HepG2 (cell line): ENCODE results near the gene ENDOD1.

Experiments
- ATF7 ChIP-seq, 2 experiments: fragments of 450-650 bp in 1 of 2; sonication (generic) in 1 of 2; formaldehyde crosslinking in 1 of 2; IDR thresholded peaks; 2 replicates each; pipeline versions ENCODE4 v1.4.0 to v1.6.1; 2016 to 2020; ENCODE audit warnings: antibody characterized with exemption in 1 of 2, mild to moderate bottlenecking in 1 of 2, missing genetic modification reagents in 1 of 2
- CEBPG ChIP-seq: IDR thresholded peaks from 2 replicates; pipeline ENCODE4 v1.6.1; 2016
- GABPA ChIP-seq, 2 experiments: IDR thresholded peaks; 2 replicates each; pipeline ENCODE4 v1.6.1; 2011 to 2016; ENCODE audit warnings: low read depth in 2 of 2, low read length in 1 of 2, missing biosample characterization in 1 of 2, missing genetic modification characterization in 1 of 2
- HCFC1 ChIP-seq: fragments of 150-350 bp; IDR thresholded peaks from 2 replicates; pipeline ENCODE4 v1.6.1; 2014; ENCODE audit warnings: low read depth, low read length
- HNF4G ChIP-seq, 2 experiments: sonication (generic) in 1 of 2; formaldehyde crosslinking in 1 of 2; IDR thresholded peaks; 2 replicates each; pipeline versions ENCODE4 v1.4.0 to v1.6.1; 2011 to 2020; ENCODE audit warnings: borderline replicate concordance in 2 of 2, low read depth in 2 of 2, mild to moderate bottlenecking in 2 of 2, low read length in 1 of 2, missing genetic modification reagents in 1 of 2, moderate library complexity in 1 of 2
- MAFK ChIP-seq, 2 experiments: IDR thresholded peaks in 1 of 2; conservative IDR thresholded peaks in 1 of 2; 2 replicates each; pipeline ENCODE4 v1.6.1; 2011; ENCODE audit warnings: improper control_type of control experiment in 2 of 2, low read length in 2 of 2
- POLR2A ChIP-seq, 2 experiments: IDR thresholded peaks; 2 replicates each; pipeline ENCODE4 v1.6.1; 2011; ENCODE audit warnings: low read depth in 2 of 2, low read length in 2 of 2, mild to moderate bottlenecking in 1 of 2, moderate library complexity in 1 of 2; ENCODE audit not compliant: insufficient read depth in 1 of 2
- ZNF292 ChIP-seq: sonication (generic); formaldehyde crosslinking; IDR thresholded peaks from 2 replicates; pipeline ENCODE4 v1.8.1; 2022; ENCODE audit warnings: mild to moderate bottlenecking, low read depth, missing genetic modification reagents, borderline replicate concordance
- ZNF605 ChIP-seq: sonication (generic); formaldehyde crosslinking; IDR thresholded peaks from 2 replicates; pipeline ENCODE4 v1.8.0; 2022; ENCODE audit warnings: mild to moderate bottlenecking, missing genetic modification reagents
- TF ChIP-seq, protein P1 (sequence below): sonication (generic); formaldehyde crosslinking; IDR thresholded peaks from 2 replicates; pipeline ENCODE4 v1.8.0; 2022; ENCODE audit warnings: low read depth, missing genetic modification reagents

DNA sequence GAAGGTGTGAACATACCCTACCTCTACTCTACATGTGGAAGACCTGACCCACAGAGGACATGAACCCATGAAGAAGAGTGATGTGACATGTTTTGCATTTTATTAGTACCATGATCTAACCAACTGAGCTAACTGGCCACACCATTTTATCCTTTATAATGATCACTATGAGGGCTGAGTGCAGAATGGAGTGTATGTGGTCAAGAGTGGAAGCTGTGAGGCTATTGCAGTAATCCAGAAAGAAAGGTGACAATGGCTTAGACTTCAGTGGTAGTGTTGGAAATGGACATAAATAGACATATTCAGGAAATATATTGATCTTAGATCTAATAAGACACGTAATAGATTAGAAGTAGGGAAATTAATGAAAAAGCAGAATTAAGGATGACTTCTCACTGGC is 19.2 kb upstream of the ENDOD1 start:
- TF ChIP-seq CEBPG (CRISPR knock-in tag) (no peak), HCFC1 (no peak), ATF7 (IDR thresholded peaks at IDR 0.05) (no peak), ATF7 (CRISPR knock-in tag; IDR thresholded peaks at IDR 0.05) (no peak), HNF4G (IDR thresholded peaks at IDR 0.05; ENCODE audit: borderline replicate concordance, low read depth, low read length) (no peak), HNF4G (CRISPR knock-in tag; IDR thresholded peaks at IDR 0.05; ENCODE audit: borderline replicate concordance, low read depth) (no peak), MAFK (conservative IDR thresholded peaks at IDR 0.05 in 1 of 2, IDR thresholded peaks at IDR 0.05 in 1 of 2; ENCODE audit: low read length in 2 of 2) (no peak), POLR2A (IDR thresholded peaks at IDR 0.05; ENCODE audit: insufficient read depth in 1 of 2, low read depth in 2 of 2, low read length in 2 of 2) (no peak), ZNF292 (CRISPR knock-in tag) (no peak), GABPA (IDR thresholded peaks at IDR 0.05; ENCODE audit: low read depth, low read length) (no peak), GABPA (CRISPR knock-in tag; IDR thresholded peaks at IDR 0.05; ENCODE audit: low read depth) (no peak), ZNF605 (no peak)
- TF ChIP-seq, protein P1, sequence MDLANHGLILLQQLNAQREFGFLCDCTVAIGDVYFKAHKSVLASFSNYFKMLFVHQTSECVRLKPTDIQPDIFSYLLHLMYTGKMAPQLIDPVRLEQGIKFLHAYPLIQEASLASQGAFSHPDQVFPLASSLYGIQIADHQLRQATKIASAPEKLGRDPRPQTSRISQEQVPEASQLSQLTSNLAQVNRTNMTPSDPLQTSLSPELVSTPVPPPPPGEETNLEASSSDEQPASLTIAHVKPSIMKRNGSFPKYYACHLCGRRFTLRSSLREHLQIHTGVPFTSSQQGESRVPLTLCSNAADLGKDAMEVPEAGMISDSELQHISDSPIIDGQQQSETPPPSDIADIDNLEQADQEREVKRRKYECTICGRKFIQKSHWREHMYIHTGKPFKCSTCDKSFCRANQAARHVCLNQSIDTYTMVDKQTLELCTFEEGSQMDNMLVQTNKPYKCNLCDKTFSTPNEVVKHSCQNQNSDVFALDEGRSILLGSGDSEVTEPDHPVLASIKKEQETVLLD (CRISPR knock-in tag), result no peak
